ENCODE data around the gene SSBP3. TPM values are rescaled to one million over a fixed set of nuclear protein-coding genes. Genes with fewer than 3 reads are reported as not detected.

Gene SSBP3
- total RNA-seq, 4 donors from 2014 or later = 26.4 to 49.5 (median 37.1) TPM

DNA sequence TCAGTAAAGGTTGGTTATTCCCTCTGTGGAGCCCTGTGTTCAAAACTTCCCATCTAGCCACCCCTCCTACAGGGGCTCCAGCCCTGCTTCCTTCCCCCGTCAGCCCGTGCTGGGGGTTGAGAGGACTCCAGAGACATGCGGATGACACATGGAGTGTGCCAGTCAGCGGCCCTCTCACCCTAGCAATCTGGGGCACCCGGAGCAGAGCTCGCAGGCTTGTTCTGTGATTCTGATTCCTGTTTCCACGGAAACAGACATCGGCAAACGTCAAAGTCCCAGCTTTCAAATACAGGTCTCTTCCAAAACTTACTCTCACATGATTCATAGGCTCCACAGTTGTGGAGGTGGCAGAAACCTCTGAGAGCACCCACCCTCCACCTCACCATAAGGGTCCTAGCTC is 9.8 kb upstream of the SSBP3 start:
- Histone ChIP-seq H3K4me1 (peaks cover 8% of the 10 kb centered on the region), H3K27ac (no peak overlapping the region), H3K9me3 (no peaks in the 10 kb centered on the region), H3K36me3 (no peaks in the 10 kb centered on the region), H3K4me3 (no peak overlapping the region), H3K27me3 (no peaks in the 10 kb centered on the region)
- TF ChIP-seq, protein P1, sequence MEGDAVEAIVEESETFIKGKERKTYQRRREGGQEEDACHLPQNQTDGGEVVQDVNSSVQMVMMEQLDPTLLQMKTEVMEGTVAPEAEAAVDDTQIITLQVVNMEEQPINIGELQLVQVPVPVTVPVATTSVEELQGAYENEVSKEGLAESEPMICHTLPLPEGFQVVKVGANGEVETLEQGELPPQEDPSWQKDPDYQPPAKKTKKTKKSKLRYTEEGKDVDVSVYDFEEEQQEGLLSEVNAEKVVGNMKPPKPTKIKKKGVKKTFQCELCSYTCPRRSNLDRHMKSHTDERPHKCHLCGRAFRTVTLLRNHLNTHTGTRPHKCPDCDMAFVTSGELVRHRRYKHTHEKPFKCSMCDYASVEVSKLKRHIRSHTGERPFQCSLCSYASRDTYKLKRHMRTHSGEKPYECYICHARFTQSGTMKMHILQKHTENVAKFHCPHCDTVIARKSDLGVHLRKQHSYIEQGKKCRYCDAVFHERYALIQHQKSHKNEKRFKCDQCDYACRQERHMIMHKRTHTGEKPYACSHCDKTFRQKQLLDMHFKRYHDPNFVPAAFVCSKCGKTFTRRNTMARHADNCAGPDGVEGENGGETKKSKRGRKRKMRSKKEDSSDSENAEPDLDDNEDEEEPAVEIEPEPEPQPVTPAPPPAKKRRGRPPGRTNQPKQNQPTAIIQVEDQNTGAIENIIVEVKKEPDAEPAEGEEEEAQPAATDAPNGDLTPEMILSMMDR (IDR thresholded peaks at IDR 0.05) = no peak
- TF ChIP-seq EP300 (IDR thresholded peaks at IDR 0.05) (no peak), POLR2A (IDR thresholded peaks at IDR 0.05) (no peak), POLR2AphosphoS5 (IDR thresholded peaks at IDR 0.05) (no peak)
- WGBS = 79% methylated on average over 5 of the region's 9 CpGs
- DNase-seq (ENCODE audit: low spot score in 2 of 2) = no peak

DNA sequence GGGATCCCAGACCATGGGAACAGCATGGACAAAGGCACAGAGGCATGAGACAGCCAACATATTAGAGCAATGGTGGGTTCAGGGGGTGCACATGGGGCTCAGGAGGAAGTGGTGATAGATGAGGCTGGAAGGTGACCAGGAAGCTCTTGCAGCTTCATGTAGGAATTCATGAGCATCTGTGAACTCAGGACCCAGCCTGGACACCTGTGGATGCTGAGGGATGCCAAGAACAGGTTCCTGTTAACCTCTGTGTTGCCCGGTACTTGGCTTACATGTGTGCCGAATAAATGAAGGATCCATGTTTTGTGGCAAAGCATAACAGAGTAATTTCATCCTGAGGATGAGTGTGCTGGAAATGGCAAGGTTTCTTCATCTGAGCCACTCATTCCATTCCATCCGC is 9.3 kb upstream of the SSBP3 start:
- TF ChIP-seq EP300 (IDR thresholded peaks at IDR 0.05) (no peak), POLR2AphosphoS5 (IDR thresholded peaks at IDR 0.05) (no peak), POLR2A (IDR thresholded peaks at IDR 0.05) (no peak)
- TF ChIP-seq, protein P1 (IDR thresholded peaks at IDR 0.05) = no peak
- DNase-seq (ENCODE audit: low spot score in 2 of 2) = no peak
- Histone ChIP-seq H3K4me1 (peaks cover 8% of the 10 kb centered on the region), H3K9me3 (no peaks in the 10 kb centered on the region), H3K36me3 (no peaks in the 10 kb centered on the region), H3K27ac (no peak overlapping the region), H3K27me3 (no peaks in the 10 kb centered on the region), H3K4me3 (no peak overlapping the region)
- 94% methylated on average over 3 of the region's 3 CpGs for WGBS

DNA sequence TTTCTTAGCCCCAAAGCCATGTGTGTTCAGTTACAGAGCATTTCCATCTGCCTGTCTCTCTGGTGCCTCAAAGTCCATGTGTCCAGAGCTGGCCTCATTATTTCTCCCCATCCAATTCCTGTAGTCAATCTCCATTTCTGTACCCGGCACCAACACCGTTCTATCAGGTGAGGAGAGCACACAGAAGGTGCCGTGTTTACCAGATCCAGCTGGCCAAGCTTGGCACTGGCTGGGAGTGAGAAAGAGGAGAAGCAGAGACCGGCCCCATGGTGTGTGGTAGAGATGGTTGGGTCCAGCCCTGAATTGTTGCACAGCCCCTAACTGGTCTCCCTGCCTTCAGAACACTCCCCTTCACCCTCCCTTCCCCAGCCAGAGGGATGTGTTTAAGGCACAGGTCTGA is 7.5 kb upstream of the SSBP3 start:
- TF ChIP-seq, protein P1 (IDR thresholded peaks at IDR 0.05) = no peak
- TF ChIP-seq EP300 (IDR thresholded peaks at IDR 0.05) = no peak
- no peak for TF ChIP-seq POLR2A (IDR thresholded peaks at IDR 0.05)
- TF ChIP-seq POLR2AphosphoS5 (IDR thresholded peaks at IDR 0.05) = no peak
- no peak for DNase-seq (ENCODE audit: low spot score in 2 of 2)
- 94% methylated on average over 4 of the region's 4 CpGs for WGBS
- Histone ChIP-seq H3K27me3 (no peaks in the 10 kb centered on the region), H3K27ac (no peak overlapping the region), H3K4me1 (peaks cover 20% of the 10 kb centered on the region), H3K4me3 (no peak overlapping the region), H3K9me3 (no peaks in the 10 kb centered on the region), H3K36me3 (no peaks in the 10 kb centered on the region)

DNA sequence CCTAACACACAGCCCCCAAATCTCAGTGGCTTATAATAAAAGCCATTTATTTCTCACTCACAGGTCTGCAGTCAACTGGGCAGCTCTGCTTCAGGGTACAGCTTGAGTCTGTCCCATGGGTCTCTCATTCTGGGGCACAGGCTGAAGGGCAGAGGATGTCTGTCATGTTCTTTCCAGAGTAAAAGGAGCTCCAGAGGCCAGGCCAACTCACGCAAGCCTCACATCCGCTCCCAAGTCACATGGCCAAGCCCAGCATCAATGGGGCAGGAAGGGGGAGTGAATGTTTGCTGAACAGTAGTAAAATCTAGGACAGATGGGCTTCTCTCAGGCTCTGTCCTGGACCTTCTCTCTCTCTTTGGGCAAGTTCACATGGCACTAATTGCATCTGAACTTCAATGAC is 7.1 kb upstream of the SSBP3 start:
- H3K27me3 ChIP-seq = no peaks in the 10 kb centered on the region
- H3K9me3 ChIP-seq = no peaks in the 10 kb centered on the region
- TF ChIP-seq POLR2AphosphoS5 (IDR thresholded peaks at IDR 0.05) (no peak), EP300 (IDR thresholded peaks at IDR 0.05) (no peak), POLR2A (IDR thresholded peaks at IDR 0.05) (no peak)
- TF ChIP-seq, protein P1 (IDR thresholded peaks at IDR 0.05) = no peak
- DNase-seq (ENCODE audit: low spot score in 2 of 2) = no peak
- no peaks in the 10 kb centered on the region for H3K36me3 ChIP-seq
- 29% methylated on average over 2 of the region's 2 CpGs for WGBS
- H3K4me1 ChIP-seq = peaks cover 24% of the 10 kb centered on the region
- H3K4me3 ChIP-seq = no peak overlapping the region
- H3K27ac ChIP-seq = no peak overlapping the region

DNA sequence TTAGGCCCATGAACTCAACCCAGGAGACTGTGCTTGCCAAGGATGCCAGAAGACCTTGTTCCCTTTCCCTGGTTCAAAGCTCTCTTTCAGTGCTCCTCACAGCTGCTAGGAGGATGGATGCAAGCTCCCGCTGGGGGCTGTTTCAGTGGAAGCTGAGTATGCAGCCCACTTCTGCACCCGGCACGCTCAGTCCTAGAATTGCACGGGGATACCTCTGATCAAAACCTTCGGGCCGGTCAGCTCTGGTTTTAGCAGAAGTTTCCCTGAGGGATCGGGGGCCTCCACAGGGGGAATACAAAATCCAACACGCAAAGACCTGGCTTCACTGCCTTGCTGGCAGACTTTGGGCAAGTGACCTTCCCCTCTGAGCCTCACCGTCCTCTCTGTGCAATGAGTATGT is 4.2 kb upstream of the SSBP3 start:
- no peak overlapping the region for H3K27ac ChIP-seq
- H3K27me3 ChIP-seq = no peaks in the 10 kb centered on the region
- H3K4me3 ChIP-seq = no peak overlapping the region
- no peak for DNase-seq (ENCODE audit: low spot score in 2 of 2)
- TF ChIP-seq POLR2A (IDR thresholded peaks at IDR 0.05) = no peak
- 94% methylated on average over 7 of the region's 9 CpGs for WGBS
- H3K9me3 ChIP-seq = no peaks in the 10 kb centered on the region
- no peaks in the 10 kb centered on the region for H3K36me3 ChIP-seq
- H3K4me1 ChIP-seq = peaks cover 33% of the 10 kb centered on the region

All from suprapubic skin (tissue), 4 donors.